Left lobe of liver (tissue), 2 donors: Measurements from ENCODE around the gene SPOUT1. TPM values are rescaled to one million over a fixed set of nuclear protein-coding genes. Genes with fewer than 3 reads are reported as not detected.
"Not testable (repeated sequence)": the region's sequence is repeated elsewhere in the genome, so short reads cannot be mapped to it uniquely, and the experiment has no call there.

Experiments
- ATAC-seq: fragments of 200-7000 bp; cut with Tn5 transposase; one replicate; pipeline ENCODE4 v1.9.1; 2020; ENCODE audit warnings: mild to moderate bottlenecking, moderate library complexity
- DNase-seq: peaks from one replicate; pipeline ENCODE4 v3.0.0-alpha.2; 2020; ENCODE audit warnings: low spot score
- total RNA-seq: library from RNA; stranded (reverse); gene quantifications from one replicate; pipeline ENCODE4 v1.2.1, GENCODE V29; 2021
- donor health status: DM: no; HTN: no; CAD: no; lungs with moderate emphysema.
- donor health status: DM: no; HTN: yes; CAD: no.

SPOUT1 gene, protein sequence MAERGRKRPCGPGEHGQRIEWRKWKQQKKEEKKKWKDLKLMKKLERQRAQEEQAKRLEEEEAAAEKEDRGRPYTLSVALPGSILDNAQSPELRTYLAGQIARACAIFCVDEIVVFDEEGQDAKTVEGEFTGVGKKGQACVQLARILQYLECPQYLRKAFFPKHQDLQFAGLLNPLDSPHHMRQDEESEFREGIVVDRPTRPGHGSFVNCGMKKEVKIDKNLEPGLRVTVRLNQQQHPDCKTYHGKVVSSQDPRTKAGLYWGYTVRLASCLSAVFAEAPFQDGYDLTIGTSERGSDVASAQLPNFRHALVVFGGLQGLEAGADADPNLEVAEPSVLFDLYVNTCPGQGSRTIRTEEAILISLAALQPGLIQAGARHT
- 36.7 TPM for total RNA-seq

GRCh38 chr9:128829477-128830251 is at the start of gene SPOUT1:
Gene SPOUT1, minus strand, starts transcription at chr9:128829794. Its CDS starts 14 bp downstream, at chr9:128829780.
- ATAC-seq, result peak; percentile 98
- DNase-seq, result peak; percentile 96

DNA sequence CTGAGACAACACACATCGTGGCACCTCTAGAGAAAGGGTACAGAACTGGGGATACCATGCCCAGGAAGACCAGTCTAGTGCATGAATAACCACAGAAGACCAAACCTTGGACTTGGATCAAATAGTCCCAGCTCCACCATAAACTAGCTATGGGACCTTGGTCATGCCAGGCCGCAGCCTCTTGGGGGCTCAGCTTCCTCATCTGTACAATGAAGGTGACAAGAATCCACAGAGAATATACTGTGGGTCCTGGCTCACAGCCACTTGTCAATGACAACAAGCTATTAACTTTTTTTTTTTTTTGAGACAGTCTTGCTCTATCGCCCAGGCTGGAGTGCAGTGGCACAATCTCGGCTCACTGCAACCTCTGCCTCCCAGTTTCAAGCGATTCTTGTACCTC is 48.3 kb upstream of the SPOUT1 start:
- no peak for ATAC-seq
- no peak for DNase-seq

GRCh38 chr9:128870941-128871265 is 41.3 kb upstream of the SPOUT1 start:
- not testable (repeated sequence) for DNase-seq, ATAC-seq

DNA sequence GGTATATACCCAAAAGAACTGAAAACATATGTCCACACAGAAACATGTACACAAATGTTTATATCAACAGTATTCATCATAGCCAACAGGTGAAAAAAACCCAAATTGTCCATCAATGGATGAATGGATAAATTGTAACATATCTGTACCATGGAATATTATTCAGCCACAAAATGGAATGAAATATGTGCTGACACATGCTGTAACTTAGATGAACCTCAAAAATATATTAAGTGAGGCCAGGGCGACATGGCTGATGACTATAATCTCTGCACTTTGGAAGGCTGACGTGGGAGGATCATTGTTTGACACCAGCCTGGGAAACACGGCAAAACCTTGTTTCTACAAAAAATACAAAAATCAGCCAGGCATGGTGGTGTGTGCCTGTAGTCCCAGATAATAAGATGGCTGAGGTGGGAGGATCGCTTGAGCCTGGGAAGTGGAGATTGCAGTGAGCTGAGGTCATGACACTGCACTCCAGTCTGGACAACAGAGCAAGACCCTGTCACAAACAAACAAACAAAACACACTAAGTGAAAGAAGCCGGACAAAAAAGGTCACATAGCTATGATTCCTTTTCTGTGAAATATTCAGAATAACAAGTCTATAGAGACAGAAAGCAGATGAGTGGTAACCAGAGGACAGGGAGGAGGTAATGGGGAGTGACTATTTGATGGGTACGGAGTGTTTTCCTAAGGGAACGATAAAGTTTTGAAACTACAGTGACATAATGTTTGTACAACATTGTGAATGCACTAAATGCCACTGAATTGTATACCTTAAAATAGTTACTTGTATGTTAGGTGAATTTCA is 40.7 kb upstream of the SPOUT1 start:
- DNase-seq (no peak), ATAC-seq (no peak)

DNA sequence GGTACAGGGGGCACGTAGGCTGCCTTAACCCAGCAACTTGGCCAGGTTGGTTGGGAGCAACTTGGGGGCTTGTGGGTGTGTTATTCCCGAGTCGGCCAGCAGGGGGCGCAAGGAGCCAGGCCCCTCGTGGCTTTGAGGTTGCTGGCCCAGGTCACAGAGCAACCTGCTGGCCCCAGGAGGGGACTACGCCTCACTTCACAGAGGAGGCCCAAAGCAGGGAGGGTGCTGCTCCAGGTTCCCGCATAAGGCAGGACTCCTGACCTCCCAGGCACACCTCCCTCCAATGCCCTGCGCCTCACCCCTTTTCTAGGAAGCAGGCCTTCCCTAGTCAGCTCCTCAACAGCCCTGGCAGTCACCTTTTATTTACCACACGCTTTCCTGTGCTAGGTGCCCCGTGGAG is 34.1 kb upstream of the SPOUT1 start:
- ATAC-seq (peak; percentile 92), DNase-seq (peak; percentile 78)

DNA sequence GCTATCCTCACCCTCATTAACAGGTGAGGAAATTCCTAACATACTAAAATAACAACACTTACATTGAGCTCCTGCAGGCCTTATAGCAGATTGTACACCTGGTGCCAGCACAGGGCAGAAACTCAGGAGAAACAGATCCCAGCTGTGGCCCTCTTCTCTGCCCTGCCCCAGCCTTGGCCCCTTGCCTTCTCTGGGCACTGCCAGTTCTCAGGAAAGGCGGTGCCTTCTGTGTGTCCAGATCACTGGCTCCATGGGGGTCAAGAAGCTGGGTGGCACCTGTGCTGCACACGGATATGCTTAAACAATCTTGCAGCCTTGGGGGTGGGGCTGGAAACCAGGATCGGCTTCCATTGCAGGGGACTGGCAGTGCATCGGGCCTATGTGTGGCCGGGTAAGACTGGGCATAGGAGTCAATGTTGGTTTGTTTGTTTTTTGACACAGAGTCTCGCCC is 32.8 kb upstream of the SPOUT1 start:
- ATAC-seq, result peak; percentile 68

DNA sequence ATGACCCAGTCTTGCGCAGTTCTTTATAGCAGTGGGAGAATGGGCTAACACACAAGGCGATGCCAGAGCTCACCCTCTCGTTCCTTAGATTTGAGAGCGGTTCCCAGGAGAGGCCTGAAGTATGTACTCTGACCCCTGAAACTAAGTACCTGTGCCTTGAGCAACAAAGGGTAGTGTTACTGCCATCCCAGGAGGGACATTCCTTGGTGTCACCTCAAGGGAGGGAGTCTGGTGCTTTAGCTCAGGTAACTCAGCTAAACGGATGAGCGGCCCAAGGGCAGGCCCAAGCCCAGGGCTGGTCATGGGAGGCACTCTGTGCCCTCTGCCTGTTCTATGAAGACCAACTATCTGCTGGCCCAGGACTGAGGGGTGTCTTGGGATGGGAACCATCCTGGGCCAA is 31.9 kb upstream of the SPOUT1 start:
- ATAC-seq, result no peak
- no peak for DNase-seq

More for the DNA sequence above, 32.8 kb upstream of the SPOUT1 start:
- peak; percentile 67 for DNase-seq

- ATAC-seq, result no peak
- no peak for DNase-seq
These were observed 31.3 kb upstream of the SPOUT1 start for GRCh38 chr9:128860937-128861336.

- not testable (repeated sequence) for ATAC-seq, DNase-seq
These were observed 28.9 kb upstream of the SPOUT1 start for GRCh38 chr9:128858476-128858875.

GRCh38 chr9:128854454-128854853 is 24.9 kb upstream of the SPOUT1 start:
- not testable (repeated sequence) for ATAC-seq, DNase-seq

GRCh38 chr9:128852646-128853045 is 23.1 kb upstream of the SPOUT1 start:
- not testable (repeated sequence) for ATAC-seq, DNase-seq

DNA sequence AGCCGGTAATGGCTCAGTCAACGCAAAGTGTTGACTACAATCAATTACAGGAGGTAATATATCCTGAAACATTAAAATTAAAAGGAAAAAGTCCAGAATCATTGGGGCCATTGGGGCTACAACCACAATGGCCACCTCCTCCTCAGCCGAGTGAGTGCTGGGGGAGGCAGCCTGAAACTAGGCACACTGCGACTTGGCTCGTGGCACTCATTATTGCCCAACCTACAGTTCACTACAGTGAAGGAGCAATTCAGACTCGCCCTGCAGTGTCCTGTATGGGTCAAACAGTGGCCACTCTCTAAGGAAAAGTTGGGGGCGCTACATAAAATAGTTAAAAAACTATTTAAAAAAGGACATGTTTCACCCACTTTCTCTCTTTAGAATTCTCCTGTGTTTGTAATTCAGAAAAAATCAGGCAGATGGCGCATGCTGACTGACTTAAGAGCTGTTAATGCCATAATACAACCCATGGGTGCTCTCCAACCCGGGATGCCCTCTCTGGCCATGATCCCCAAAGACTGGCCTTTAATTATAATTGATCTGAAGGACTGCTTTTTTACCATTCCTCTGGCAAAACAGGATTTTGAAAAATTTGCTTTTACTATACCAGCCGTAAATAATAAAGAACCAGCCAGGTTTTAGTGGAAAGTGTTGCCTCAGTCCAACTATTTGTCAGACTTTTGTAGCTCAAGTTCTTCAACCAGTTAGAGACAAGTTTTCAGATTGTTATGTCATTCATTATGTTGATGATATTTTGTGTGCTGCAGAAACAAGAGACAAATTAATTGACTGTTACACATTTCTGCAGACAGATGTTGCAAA is 22.4 kb upstream of the SPOUT1 start:
- peak; percentile 94 for ATAC-seq
- DNase-seq, result not testable (repeated sequence)

DNA sequence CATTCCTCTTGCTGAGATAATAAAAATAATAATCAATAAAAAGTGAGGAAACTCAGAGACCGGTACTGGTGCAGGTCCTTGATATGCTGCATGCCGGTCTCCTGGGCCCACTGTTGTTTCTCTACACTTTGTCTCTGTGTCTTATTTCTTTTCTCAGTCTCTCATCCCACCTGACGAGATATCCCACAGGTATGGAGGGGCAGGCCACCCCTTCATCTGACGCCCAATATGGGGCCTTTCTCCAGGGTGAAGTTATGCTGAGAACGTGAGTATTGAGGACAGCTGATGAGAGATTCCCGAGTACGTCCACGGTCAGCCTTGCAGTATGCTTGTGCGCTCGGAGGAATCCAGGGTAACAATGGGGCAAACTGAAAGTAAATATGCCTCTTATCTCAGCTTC is 21.4 kb upstream of the SPOUT1 start:
- not testable (repeated sequence) for DNase-seq, ATAC-seq

DNA sequence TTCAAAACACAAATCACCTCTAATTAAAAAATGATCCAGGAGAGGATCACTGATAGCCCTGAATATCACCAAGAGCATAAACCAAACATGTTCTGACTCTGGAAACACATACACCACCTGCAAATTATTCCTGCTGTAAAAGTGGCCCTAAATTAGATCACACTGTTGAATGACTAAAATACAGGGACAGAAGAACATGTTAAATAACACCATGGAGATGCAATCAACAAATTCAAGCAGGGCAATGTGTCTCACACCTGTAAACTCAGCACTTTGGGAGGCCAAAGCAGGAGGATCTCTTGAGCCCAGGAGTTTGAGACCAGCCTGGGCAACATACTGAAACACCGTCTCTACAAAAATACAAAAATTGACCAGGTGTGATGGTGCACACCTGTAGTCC is 18.2 kb upstream of the SPOUT1 start:
- DNase-seq (no peak), ATAC-seq (no peak)

- DNase-seq, result no peak
- no peak for ATAC-seq
These were observed 17.1 kb upstream of the SPOUT1 start for GRCh38 chr9:128846680-128847030.

DNA sequence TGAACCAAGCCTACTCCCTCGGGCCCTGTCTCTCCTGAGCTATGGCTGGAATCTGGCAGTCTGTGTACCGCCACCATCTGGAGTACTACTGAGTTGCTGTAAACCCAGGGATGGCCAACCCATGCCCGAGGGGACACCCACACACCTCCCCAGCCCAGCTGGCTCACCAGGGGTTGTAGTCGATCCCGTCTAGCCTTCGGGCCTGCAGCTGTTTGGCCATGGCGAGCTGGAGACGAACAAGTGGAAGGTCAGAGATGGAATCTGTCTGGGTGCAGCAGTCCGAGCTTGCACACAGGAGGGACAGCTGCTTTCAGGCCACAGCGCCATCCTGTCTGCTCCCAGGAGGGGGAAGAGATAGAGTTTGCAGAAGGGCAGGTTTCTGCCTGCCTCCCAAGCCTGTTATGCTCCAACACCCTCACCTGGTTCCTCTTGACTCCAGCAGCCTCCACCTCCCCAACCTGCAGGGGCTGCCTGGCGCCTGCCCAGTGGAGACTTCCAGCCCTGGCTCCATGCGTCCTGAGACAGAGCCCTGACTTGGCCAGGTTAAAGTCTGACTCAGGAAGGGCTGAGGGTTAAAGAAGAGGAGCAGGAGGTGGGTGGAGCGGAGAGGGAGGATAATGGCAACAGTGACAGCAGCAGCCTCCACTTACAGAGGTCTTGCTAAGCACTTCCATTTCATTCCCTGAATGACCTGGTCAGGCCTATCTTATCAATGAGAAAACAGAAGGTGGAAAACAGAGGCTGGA is 15.8 kb upstream of the SPOUT1 start:
- DNase-seq, result no peak
- peak; percentile 22 for ATAC-seq

DNA sequence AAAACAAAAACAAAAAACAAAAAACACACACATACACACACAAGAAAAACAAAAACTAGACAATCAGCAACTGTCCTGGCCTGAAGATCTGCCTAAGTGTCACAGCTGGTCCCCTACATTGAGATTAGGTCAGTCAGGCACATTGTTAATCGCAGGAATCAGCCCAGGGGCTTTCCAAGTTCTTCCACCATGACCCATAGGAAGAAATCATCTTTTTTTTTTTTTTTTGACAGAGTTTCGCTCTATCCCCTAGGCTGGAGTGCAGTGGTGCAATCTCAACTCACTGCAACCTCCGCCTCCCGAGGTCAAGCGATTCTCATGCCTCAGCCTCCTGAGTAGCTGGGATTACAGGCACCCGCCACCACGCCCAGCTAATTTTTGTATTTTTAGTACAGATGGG is 13.6 kb upstream of the SPOUT1 start:
- not testable (repeated sequence) for DNase-seq, ATAC-seq

- ATAC-seq (no peak), DNase-seq (no peak)
These were observed 12.3 kb upstream of the SPOUT1 start for GRCh38 chr9:128841694-128842492.

DNA sequence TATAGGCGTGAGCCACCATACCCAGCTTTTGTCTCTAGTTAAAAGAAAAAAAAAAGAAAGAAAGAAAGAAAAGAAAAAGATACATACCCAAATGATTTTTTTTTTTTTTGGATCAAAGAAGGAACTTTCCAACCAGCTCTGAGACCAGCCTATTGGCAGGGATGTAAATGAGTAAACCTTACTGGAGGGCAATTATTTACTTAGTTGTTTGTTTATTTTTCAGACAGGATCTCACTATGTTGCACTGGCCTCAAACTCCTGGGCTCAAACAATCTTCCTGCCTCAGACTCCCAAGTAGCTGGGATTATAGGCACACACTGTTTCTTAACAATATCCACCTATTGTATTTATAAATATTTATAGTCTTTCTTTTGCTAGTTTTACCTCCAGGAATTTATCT is 10.9 kb upstream of the SPOUT1 start:
- DNase-seq (no peak), ATAC-seq (peak; percentile 22)
